ENCODE measurements around the gene LYRM7.
"Not testable (repeated sequence)": the region's sequence is repeated elsewhere in the genome, so short reads cannot be mapped to it uniquely, and the experiment has no call there.

The LYRM7 gene

DNA sequence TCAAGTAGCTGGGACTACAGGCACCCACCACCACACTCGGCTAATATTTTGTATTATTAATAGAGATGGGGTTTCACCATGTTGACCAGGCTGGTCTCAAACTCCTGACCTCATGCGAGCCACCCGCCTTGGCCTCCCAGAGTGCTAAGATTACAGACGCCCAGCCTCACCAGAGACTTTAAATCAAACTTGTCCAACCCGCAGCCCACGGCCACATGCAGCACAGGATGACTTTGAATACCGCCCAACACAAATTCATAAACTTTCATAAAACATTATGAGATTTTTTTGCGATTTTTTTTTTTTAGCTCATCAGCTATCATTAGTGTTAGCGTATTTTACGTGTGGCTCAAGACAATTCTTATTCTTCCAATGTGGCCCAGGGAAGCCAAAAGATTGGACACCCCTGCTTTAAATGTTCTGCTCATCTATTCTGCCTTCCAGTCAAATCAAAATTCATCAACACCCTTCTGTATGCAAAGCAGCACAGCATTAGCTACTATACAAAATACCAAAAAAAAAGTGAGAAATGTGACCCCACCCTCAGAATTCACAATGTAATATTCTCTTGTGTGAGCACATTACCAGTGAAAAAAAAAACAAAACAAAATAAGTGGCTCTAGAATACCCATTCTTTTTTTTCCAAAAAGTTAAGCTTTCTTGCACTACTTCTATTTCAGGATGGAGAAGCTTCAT is 50.4 kb downstream of the LYRM7 start:
- no peak for DNase-seq (ENCODE audit: low spot score)

DNA sequence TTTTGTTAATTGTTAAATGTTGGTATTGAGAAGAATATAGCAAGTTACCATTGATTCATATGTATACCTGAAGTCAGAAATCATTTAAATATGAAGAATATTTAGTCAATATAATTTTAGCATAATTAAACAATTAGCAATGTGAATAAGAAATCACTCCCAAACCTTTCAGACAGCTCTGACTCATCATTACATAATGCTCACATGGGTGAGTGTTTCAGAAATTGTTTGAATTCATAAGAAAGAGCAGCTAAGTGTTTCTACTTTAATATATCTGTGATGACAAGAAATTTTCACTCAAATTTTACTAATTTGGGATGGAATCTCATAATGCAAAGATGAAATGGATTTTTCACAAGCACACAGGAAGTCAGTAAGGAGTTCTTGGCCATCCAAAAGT is 51.1 kb downstream of the LYRM7 start:
- no peak for DNase-seq (ENCODE audit: low spot score)

DNA sequence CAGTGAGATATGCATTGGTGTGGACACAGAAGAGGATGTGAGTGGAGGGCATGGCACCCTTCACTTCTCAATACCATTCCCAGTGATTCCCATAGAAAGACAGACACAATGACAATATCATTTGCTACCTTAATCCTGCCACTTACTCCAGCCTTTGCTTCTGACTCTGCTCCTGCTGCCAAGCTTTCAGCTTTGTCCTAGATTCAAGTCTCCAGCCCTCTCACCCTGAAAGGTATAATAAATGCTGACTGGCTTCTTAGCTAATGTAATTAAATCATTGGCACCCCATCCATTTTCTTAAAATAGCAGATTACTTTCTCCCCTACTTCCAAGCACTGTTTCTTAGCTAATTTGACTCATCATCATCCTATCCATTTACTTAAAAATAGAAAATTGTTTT is 52.0 kb downstream of the LYRM7 start:
- DNase-seq (ENCODE audit: low spot score): no peak

DNA sequence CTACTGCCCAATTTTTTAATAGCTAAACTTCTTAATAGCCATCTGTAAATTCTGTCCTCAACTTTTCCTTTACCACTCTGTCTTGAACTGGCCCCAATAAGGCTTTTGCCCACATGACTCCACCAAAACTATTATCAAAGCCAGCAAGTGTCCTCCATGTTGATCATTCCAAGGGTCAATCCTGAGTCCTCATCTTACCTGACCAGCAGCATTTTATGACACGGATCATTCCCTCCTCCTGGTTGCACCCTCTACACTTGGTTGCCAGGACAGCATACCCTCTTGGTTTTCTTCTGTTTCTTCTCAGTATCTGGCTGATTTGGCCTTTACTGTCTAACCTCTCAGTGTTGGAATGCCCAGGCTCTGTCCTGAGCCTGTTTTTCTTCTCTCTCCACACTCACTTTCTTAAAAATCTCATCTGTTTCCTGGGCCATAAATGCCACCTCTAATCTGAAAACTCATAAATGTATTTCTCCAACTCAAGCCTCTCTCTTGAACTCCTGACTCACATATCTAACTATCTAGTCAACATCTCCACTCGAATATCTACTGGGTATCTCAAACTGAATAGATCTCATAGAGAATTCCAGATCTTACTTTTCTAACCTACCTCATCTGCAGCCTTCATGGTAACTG is 53.1 kb downstream of the LYRM7 start:
- no peak for DNase-seq (ENCODE audit: low spot score)

DNA sequence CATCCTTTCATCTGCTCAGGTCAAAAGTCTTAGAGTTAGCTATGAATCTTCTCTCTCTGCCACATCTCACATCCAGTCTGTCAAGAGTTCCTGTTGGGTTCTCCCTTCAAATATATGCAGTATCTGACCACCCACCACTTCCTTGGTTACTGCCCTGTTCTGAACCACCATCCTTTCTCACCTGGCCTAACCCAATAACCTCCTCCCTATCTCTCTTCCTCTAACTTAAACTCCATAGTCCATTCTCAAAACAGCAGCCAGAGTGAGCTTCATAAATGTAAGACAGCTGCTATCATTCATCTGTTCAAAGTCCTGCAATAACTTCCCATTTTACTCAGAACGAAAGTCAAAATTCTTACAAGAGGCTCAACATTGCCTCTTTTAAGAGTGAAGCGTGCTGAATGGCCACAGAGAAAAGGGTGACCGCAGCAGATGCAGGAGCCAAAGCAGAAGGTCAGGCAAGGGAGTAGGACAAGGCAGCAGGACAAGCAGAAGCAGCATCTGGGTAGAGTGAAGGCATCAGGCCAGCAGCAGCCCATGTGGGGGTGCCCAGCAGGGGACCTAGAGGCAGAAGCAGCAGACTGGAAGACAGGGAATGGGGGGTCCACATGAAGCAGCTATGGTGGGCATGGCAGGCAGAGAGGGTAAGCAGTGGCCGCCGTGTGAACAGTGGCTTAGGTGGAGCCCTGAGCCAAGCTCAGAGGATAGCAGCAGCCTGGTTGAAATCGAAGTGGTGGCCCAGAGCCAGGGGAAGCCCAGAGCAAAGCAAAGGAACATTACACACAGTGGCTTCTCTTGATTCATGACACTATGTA is 53.9 kb downstream of the LYRM7 start:
- peak; percentile 17 for DNase-seq (ENCODE audit: low spot score)

DNA sequence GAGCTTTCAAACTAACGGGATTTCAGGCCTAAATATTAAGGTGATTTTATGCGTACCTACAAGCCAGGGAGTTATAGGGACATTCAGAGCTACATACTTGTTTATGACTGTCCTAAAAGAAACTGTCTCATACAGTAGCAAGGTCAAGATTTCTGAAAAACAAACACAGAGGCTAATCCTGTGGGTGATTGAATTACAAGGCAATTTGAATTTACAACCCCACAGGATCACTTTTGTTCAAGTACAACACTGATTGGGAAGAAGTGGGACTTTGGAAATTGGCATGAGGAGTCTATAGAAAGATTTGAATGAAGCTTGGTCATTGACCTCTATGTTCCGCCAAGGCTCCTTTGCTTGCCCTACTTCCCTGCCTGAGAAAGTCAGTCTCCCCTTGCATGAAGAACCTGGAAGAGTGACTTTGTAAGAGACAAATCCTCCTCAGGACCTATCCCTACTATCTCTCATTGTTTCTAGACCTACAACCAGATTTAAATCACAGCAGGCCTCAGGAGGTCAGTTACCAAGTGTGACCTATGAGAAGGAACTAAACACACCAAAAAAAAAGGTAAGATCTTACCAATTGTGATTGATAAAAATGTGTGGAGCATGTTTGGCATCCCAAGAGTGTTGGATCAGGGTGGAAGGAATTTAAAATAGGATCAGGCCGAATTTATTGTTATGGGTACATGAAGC is 54.7 kb downstream of the LYRM7 start:
- no peak for DNase-seq (ENCODE audit: low spot score)

DNA sequence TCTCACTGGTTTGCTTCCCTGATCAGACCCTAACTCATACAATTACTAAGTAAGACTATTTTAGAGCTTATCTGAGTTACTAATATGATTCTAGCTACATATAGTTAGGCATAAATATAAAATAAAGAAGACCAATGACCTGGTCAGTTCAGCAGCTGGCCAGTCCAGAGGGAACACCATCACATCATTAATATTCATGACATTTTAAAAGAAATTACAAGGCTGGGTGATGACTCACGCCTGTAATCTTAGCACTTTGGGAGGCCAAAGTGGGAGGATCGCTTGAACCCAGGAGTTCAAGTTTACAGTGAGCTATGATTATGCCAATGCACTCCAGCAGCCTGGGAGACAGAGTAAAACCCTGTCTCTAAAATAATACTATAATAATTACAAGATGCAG is 56.2 kb downstream of the LYRM7 start:
- no peak for DNase-seq (ENCODE audit: low spot score)

DNA sequence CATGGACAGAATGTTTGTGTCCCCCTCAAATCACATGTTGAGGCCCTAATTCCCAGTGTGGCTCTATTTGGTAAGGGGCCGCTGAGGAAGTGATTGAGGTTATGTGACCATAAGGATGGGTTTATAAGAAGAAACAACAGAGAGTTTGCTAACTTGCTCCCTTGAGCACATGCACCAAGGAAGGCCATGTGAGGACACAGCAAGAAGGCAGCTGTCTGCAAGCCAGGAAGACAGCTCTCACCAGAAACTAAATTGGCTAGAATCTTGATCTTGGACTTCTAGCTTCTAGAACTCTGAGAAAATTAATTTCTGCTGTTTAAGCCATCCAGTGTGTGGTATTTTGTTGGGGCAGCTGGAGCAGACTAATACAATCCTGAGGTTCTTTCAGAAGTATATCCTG is 57.9 kb downstream of the LYRM7 start:
- no peak for DNase-seq (ENCODE audit: low spot score)

DNA sequence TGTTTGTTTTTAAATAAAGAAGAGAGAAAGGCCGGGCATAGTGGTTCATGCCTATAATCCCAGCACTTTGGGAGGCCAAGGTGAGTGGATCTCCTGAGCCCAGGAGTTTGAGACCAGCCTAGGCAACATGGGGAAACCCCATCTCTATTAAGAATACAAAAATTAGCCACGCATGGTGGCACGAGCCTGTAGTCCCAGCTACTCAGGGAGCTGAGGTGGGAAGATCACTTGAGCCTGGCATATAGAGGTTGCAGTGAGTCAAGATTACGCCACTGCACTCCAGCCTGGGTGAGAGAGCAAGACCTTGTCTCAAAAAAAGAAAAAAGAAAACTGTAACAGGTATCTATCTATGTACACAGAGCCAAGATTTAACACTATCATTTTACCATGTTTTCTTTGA is 58.9 kb downstream of the LYRM7 start:
- no peak for DNase-seq (ENCODE audit: low spot score)

DNA sequence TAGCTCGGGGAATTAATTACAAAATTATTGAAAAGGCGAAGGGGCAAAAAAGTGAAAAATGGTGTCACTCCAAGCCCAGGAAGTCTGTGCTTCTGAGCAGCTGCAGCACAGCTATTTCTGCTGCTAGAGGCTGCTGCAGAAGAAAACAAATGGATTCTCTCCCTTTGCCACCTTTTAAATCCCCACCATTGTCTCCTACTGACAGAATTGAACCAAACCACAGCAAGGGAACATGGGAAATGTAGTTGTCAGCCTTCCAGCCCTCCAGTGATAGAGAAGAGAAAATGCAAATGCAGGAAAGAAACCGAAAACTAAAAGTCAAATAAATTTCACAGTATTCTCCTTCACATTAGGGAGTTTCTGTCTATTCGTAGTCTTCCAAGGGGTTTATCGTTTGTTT is 59.7 kb downstream of the LYRM7 start:
- DNase-seq (ENCODE audit: low spot score): no peak

DNA sequence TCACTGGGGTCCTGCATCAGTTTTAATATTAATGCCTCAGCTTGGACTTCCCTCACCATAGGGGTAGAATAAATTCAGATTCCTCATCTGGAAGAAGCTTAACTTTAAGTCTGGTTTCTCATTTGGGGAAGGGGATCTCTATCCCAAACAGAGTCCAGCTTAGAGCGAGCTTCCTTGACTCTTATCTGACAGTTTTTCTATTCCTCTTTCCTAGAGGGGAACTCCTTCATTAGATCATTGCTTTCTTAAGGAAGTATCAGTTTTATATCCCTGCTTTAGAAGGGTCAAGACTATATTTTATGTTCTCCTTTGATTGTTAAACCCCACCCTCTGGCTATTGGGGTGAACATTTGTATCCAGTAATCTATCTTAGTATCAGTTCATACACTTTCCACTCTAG is 68.9 kb downstream of the LYRM7 start:
- DNase-seq (ENCODE audit: low spot score): no peak

DNA sequence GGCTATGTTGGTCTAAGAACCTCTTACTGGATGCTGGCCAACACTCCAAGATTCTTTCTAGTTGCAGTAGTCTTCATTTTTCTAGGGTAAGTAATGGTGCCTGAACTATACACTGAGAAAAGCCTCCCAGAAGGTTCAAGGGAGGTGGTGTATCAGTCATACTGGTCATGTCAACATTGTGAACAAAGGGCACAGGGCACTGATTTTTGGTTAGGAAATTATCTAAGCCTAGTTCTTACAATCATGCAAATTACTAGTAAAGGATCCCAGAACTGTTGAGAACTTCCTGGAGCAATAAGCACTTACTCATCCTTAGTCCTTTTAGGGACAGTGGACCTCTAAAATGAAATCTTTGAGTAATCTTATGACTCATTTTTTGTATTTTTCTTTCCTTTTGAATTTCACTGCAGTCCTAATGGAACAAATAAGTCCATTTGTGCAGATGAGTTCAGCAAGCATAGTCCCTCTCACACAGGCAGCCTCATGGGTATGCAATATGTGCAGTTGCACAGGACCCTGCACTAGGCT is 72.0 kb downstream of the LYRM7 start:
- DNase-seq (ENCODE audit: low spot score): no peak

DNA sequence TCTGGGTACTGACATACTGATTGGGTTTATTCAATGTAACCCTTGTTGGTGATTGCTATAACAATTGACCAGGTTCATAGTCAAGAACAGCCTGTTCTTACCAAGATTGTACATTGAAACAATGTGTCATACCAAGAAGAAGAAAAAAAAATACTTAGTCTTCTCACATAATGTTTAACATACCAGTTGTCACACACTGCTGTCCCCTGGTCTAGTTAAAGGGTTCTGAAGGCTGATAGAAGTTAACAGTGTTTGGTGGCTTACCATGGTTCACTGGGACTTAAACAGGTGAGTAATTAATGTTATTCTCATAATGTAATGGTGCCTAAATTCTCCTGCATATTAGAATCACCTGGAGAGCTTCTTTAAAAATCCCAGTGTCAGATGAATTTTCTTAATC is 74.6 kb downstream of the LYRM7 start:
- no peak for DNase-seq (ENCODE audit: low spot score)

DNA sequence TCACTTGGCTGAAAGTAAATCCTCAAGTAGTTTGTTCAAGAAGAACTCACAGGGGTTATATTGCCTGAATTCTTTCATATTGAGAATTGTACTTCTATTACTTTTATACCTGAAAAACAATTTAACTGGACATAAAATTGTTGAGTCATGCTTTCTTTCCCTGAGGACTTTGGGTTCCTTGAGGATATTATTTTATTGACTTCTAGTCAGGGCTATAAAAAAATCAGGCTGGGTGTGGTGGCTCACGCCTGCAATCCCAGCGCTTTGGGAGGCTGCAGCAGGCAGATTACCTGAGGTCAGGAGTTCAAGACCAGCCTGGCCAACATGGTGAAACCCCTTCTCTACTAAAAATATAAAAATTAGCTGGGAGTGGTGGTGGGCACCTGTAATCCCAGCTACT is 75.2 kb downstream of the LYRM7 start:
- no peak for DNase-seq (ENCODE audit: low spot score)

DNA sequence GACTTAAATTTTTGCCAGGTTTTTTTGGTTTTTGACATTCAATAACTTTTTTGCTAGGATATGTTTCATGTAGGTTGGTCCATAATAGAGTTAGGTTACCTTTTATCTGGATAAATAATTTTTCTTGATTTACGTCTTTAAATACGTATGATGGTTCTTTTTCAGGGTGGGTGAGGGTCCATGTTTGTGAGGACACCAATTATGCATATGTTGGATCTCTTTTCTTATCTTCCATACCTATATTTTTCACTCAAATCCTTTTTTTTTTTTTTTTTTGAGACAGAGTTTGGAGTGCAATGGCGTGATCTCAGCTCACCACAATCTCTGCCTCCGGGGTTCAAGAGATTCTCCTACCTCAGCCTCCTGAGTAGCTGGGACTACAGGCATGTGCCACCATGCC is 75.8 kb downstream of the LYRM7 start:
- no peak for DNase-seq (ENCODE audit: low spot score)

DNA sequence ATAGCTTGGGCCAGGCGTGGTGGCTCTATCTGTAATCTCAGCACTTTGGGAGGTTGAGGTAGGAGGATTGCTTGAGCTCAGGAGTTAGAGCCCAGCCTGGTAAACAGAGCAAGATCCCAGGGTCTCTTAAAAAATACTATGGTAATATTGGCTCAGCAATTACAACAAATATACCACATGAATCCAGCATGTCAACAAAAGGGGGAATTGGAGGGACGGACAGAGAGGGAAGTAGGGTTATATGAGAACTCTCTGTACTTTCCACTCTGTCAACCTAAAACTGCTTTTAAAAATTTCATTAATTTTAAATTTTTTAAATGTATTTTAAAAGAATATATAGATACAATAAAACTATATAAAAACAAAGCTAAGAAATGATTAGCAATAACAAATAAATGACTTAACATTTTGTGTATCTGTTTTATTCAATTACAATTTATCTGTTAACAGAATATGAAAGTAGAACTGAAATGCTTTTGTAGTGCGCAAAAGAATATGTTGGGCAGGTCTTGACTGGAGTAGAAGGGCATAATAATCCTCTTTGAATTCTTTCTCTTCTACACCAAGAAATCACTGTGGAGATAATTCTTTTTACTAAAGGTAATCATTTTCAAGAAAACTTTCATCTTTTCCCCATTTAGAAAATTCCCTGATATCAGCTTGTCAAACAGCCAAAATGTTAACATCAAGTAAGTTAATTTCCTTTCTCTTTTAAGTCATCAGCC is 80.2 kb downstream of the LYRM7 start:
- no peak for DNase-seq (ENCODE audit: low spot score)

DNA sequence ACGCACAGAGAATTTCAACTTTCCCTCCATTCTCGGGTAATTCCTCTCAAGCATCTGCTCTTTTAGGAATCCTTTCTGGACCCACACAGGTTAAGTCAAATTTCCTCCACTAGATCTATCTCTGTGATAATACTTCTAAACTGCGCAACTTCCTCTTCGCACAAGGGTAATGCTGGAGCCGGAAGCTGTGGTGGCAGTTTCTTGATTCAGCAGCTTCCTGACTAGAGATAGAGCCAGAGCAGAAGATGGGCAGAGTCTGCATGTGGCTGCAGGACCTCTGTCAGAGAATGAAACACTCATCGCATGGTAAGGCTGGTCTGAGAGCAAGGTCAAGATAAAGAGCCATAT is 82.1 kb downstream of the LYRM7 start:
- peak; percentile 88 for DNase-seq (ENCODE audit: low spot score)

DNA sequence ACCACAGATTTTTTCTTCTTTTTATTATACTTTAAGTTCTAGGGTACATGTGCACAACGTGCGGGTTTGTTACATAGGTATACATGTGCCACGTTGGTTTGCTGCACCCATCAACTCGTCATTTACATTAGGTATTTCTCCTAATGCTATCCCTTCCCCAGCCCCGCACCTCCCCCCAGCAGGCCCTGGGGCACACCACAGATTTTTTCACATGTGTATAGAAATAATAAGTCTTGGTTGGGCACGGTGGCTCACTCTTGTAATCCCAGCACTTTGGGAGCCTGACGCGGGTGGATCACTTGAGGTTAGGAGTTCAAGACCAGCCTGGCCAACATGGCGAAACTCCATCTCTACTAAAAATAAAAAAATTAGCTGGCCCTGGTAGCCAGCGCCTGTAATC is 83.3 kb downstream of the LYRM7 start:
- DNase-seq (ENCODE audit: low spot score): not testable (repeated sequence)

DNA sequence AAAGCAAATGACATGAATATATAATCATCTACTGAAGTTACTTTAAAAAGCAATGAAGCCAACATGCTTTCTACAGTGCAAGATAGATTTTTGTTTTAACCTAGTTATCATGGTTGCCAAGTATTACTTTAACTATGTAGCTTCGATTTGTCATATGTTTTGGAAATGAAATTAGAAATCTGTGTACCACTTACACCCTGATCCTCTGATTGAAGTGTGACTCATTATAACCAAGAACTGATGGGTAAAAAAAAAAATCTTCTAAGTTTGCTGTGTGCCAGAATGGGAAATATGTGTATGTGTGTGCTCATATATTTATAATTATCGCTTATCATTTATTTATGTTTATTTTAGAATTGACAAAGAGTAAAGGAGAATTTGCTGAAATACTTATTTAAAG is 84.0 kb downstream of the LYRM7 start:
- DNase-seq (ENCODE audit: low spot score): no peak

All from CD4-positive, alpha-beta T cell treated with Interleukin-6 at 100 ng/mL for 8 hours (primary cell).